Upper lobe of right lung (tissue), 1 donor: ENCODE data around the gene UBE2E1. TPM values are rescaled to one million over a fixed set of nuclear protein-coding genes. Genes with fewer than 3 reads are reported as not detected.
"Not testable (repeated sequence)": the region's sequence is repeated elsewhere in the genome, so short reads cannot be mapped to it uniquely, and the experiment has no call there.

Source experiments
- ATAC-seq: fragments of 200-7000 bp; cut with Tn5 transposase; one replicate; pipeline ENCODE4 v1.9.1; 2020; ENCODE audit warnings: mild to moderate bottlenecking, moderate library complexity
- DNase-seq: peaks from one replicate; pipeline ENCODE4 v3.0.0-alpha.2; 2020
- H3K27ac ChIP-seq: fragments of 200-600 bp; one replicate; pipeline ENCODE4 v1.8.0; 2022
- H3K27me3 ChIP-seq: fragments of 200-600 bp; one replicate; pipeline ENCODE4 v1.8.0; 2022; ENCODE audit warnings: mild to moderate bottlenecking
- H3K36me3 ChIP-seq: fragments of 200-600 bp; one replicate; pipeline ENCODE4 v1.8.0; 2022
- H3K4me1 ChIP-seq: fragments of 200-600 bp; one replicate; pipeline ENCODE4 v1.8.0; 2022
- H3K4me3 ChIP-seq: fragments of 200-600 bp; one replicate; pipeline ENCODE4 v1.8.0; 2022; ENCODE audit warnings: mild to moderate bottlenecking
- H3K9me3 ChIP-seq: fragments of 200-600 bp; one replicate; pipeline ENCODE4 v1.8.0; 2022
- CTCF ChIP-seq: fragments of 200-600 bp; IDR thresholded peaks from one replicate; pipeline ENCODE4 v1.8.0; 2022; ENCODE audit warnings: antibody characterized with exemption
- intact Hi-C: fragments of 100-400 bp; cut with DNase I; formaldehyde crosslinking; loops from one replicate; pipeline ENCODE4 v1.11.0; 2022
- total RNA-seq: library from RNA; stranded (reverse); fragmentation: NEBNext Ultra II Directional; extraction: Animal tissue kit (Norgen Biotek cat#: 25700); gene quantifications from one replicate; pipeline ENCODE4 v1.2.1, GENCODE V29; 2021
- donor health status: DM: no; HTN: yes; CAD: no; lungs with severe emphysema.

UBE2E1 gene
- total RNA-seq, 1 donor from 2014 or later = 89.8 TPM

DNA sequence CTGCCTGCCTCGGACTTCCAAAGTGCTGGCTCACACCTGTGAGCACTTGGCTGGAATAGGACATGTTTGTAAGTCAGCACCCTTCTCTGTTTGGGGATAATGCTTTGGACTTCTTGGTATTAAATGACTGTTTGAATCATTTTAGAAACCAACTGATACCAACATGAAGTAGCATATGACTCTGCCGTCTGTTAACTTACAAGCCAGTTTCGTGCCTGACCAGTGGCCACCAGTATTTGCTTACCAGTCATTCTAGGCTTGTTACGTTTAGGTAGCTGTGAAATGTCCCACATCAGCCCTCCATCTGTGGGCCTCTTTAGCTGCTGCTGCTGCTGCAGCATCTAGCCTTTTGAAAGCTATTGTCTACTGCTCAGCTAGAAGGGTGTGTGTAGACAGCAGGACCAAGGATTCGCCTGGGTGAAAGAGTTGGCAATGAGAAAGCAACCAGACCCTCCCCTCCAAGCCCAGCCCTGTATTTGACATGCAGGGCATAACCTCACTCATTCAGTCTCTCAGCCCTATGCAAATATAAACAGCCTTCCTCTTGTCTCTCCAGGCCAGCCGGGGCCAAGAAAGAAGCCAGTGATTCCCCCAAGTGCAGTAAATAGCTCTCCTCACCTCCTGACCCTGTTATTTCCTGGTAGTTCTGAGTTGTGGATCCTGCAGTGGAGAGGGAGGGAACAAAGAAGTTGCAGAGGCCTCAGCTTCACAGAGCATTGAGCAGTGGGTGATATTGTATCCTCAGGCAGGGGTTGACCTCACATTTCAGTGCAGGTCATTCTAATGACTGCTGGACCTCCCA, 60.0 kb downstream of the UBE2E1 start:
- peak; percentile 79 for ATAC-seq
- Histone ChIP-seq H3K9me3 (no peaks in the 10 kb centered on the region), H3K4me1 (peaks cover 28% of the 10 kb centered on the region), H3K4me3 (no peak overlapping the region), H3K36me3 (no peaks in the 10 kb centered on the region), H3K27ac (no peak overlapping the region), H3K27me3 (no peaks in the 10 kb centered on the region)
- DNase-seq = no peak
- TF ChIP-seq CTCF = no peak
- intact Hi-C loops = no loop called here

DNA sequence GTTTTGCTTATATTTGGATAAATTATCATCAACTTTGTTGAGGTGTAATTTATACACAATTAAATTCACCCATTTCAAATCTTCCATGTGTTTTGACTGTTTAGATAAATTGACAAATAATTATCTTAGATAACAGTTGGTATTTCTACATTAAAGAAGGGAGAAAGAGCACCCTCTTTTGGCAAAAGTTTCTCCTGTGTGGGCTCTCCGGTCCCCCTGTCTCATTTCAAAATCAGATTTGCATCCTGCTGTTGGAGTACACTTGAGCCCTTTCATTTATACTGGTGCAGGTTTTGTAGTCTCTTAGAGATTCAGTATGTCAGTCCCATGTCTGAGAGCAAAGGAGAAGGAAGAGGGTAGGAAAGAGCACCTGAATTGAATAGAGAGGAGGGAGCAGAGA, 61.6 kb downstream of the UBE2E1 start:
- TF ChIP-seq CTCF = no peak
- Histone ChIP-seq H3K36me3 (no peaks in the 10 kb centered on the region), H3K27me3 (no peaks in the 10 kb centered on the region), H3K27ac (no peak overlapping the region), H3K9me3 (no peaks in the 10 kb centered on the region), H3K4me1 (peaks cover 24% of the 10 kb centered on the region), H3K4me3 (no peak overlapping the region)
- ATAC-seq = no peak
- intact Hi-C loops = no loop called here
- DNase-seq = no peak

DNA sequence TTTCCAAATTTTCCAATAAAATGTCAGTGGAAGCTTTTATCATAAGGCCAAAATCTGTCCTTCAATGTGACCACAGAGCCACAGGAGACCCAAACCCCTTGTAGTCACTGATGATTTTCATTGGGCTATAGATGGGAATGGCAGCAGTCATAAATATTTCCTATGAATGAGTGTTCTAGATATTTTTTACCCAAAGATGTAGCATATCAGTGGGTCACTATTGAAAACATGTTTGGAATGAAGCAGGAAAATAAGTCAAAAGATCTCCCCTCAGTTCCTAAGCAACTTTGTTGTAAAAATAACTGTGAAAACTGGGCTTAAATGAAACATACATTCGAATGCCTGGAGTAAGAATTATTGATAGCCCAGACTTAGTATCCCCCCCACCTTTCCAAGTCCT, 62.1 kb downstream of the UBE2E1 start:
- intact Hi-C loops = no loop called here
- Histone ChIP-seq H3K4me3 (no peak overlapping the region), H3K27ac (no peak overlapping the region), H3K9me3 (no peaks in the 10 kb centered on the region), H3K36me3 (no peaks in the 10 kb centered on the region), H3K4me1 (peaks cover 24% of the 10 kb centered on the region), H3K27me3 (no peaks in the 10 kb centered on the region)
- TF ChIP-seq CTCF = no peak
- DNase-seq (no peak), ATAC-seq (no peak)

DNA sequence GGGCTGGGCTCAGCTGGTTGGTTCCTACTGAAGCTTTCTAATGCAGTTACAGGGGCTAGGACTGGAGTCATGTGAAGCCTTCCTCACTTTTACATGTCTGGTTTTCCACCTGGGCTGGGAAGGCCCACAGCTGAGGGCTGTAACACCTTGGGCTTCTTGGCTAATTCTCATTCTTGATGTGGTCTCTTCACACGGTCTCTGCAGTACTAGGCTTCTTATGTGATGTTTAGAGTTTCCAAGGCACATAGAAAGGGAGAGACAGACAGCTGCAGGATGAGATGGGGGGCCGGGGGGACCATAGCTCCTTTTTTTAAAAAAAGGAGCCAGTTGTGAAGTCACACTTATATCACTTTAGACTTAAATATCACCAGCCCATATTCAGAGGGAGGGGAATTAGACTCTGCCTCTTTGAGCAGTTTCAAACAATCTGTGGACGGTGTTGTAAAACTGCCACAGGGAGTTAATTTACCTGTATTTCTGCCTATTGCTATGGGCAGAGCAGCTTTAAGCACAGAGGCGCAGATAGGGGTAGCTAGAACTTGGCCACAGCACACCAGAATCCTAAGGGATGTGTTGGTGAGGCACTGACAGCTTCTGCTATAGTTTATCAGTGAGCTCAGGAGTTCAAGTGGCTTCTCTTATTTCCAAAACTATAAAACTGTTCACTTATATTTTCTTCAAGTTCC, 64.4 kb downstream of the UBE2E1 start:
- no peaks in the 10 kb centered on the region for H3K9me3 ChIP-seq
- H3K4me1 ChIP-seq = peaks cover 15% of the 10 kb centered on the region
- no peak overlapping the region for H3K4me3 ChIP-seq
- no peak for DNase-seq
- ATAC-seq = no peak
- H3K36me3 ChIP-seq = no peaks in the 10 kb centered on the region
- H3K27me3 ChIP-seq = no peaks in the 10 kb centered on the region
- no peak overlapping the region for H3K27ac ChIP-seq
- TF ChIP-seq CTCF = no peak
- intact Hi-C loops = loop anchor here (5.0 kb wide), 1 partner anchor 563 kb away; no protein-coding TSS in a partner anchor

GRCh38 chr3:23870663-23871043, 64.9 kb downstream of the UBE2E1 start:
- H3K4me1 ChIP-seq = peaks cover 15% of the 10 kb centered on the region
- H3K36me3 ChIP-seq, H3K27me3 ChIP-seq, ATAC-seq, H3K4me3 ChIP-seq, H3K27ac ChIP-seq, H3K9me3 ChIP-seq, DNase-seq: not testable (repeated sequence)
- intact Hi-C loops = loop anchor here (5.0 kb wide), 1 partner anchor 563 kb away; no protein-coding TSS in a partner anchor

GRCh38 chr3:23871361-23871760, 65.6 kb downstream of the UBE2E1 start:
- not testable (repeated sequence) for H3K9me3 ChIP-seq, H3K27me3 ChIP-seq, H3K36me3 ChIP-seq, H3K27ac ChIP-seq, DNase-seq, ATAC-seq, H3K4me1 ChIP-seq, H3K4me3 ChIP-seq
- intact Hi-C loops = loop anchor here (5.0 kb wide), 1 partner anchor 564 kb away; no protein-coding TSS in a partner anchor
